H1 (cell line): ENCODE results near the gene SAFB. TPM values are rescaled to one million over a fixed set of nuclear protein-coding genes. Genes with fewer than 3 reads are reported as not detected.

Source experiments
- CTCF ChIA-PET: fragments of 300-600 bp; sonication (Branson Sonifier 250); formaldehyde crosslinking; loops from one replicate; lab custom pipeline; 2021; ENCODE audit not compliant: partially characterized antibody; lab: Charles Lee
- POLR2A ChIA-PET: fragments of 300-600 bp; sonication (Branson Sonifier 250); formaldehyde crosslinking; loops from one replicate; lab custom pipeline; 2021; ENCODE audit warnings: inconsistent platforms; ENCODE audit not compliant: partially characterized antibody; lab: Charles Lee
- DNase-seq, 2 experiments: peaks; one replicate each; pipeline versions ENCODE4 v3.0.0 to v3.0.0-alpha.2; 2010 to 2022; ENCODE audit warnings: low spot score in 2 of 2, low read depth in 1 of 2, mixed read lengths in 1 of 2
- FAIRE-seq: peaks from 2 replicates; lab custom pipeline; 2011; peaks lifted over from hg19 to GRCh38; lab: Jason Lieb, UNC
- H2AFZ ChIP-seq: 2 replicates; pipeline ENCODE4 v1.8.1; 2012; ENCODE audit warnings: low read length, inconsistent platforms
- H2AK5ac ChIP-seq: 2 replicates; pipeline ENCODE4 v1.6.1; 2013; ENCODE audit warnings: low read depth, low read length
- H2BK120ac ChIP-seq: replicated peaks from 2 replicates; pipeline ENCODE3; 2013; ENCODE audit warnings: low read depth, low read length, inconsistent platforms
- H2BK12ac ChIP-seq: 2 replicates; pipeline ENCODE4 v1.6.1; 2013; ENCODE audit warnings: low read depth, low read length
- H2BK15ac ChIP-seq: 2 replicates; pipeline ENCODE4 v1.6.1; 2013; ENCODE audit warnings: low read length
- H2BK20ac ChIP-seq: 2 replicates; pipeline ENCODE4 v1.6.1; 2013; ENCODE audit warnings: low read length
- H2BK5ac ChIP-seq: 2 replicates; pipeline ENCODE4 v1.6.1; 2013; ENCODE audit warnings: low read depth, low read length
- H3K14ac ChIP-seq: 2 replicates; pipeline ENCODE4 v1.6.1; 2013; ENCODE audit warnings: inconsistent platforms; ENCODE audit not compliant: insufficient read length
- H3K18ac ChIP-seq: 2 replicates; pipeline ENCODE4 v1.6.1; 2013; ENCODE audit warnings: low read length; ENCODE audit errors: extremely low read depth
- H3K23ac ChIP-seq: 2 replicates; pipeline ENCODE4 v1.6.1; 2013; ENCODE audit warnings: inconsistent platforms; ENCODE audit not compliant: insufficient read length
- H3K23me2 ChIP-seq: 2 replicates; pipeline ENCODE4 v1.6.1; 2013; ENCODE audit warnings: low read depth, low read length
- H3K27ac ChIP-seq: 2 replicates; pipeline ENCODE4 v1.6.1; 2011; ENCODE audit warnings: low read depth, low read length, inconsistent platforms
- H3K27me3 ChIP-seq, 4 experiments: replicated peaks in 1 of 4; 1 replicate in 1 of 4; 2 replicates in 3 of 4; pipeline versions ENCODE4 v1.6.1 to v1.8.1; 2011 to 2013; ENCODE audit warnings: low read length in 3 of 4, mild to moderate bottlenecking in 3 of 4, inconsistent platforms in 2 of 4, mixed read lengths in 2 of 4, moderate library complexity in 1 of 4; ENCODE audit not compliant: control insufficient read depth in 3 of 4, insufficient read depth in 3 of 4; ENCODE audit errors: extremely low read depth in 1 of 4
- H3K36me3 ChIP-seq, 4 experiments: 2 replicates each; pipeline versions ENCODE4 v1.6.1 to v1.8.1; 2011 to 2013; ENCODE audit warnings: mild to moderate bottlenecking in 4 of 4, low read length in 3 of 4, moderate library complexity in 2 of 4, control low read depth in 1 of 4, inconsistent platforms in 1 of 4; ENCODE audit not compliant: insufficient read depth in 4 of 4, control insufficient read depth in 2 of 4
- H3K4ac ChIP-seq: replicated peaks from 2 replicates; pipeline ENCODE3; 2013; ENCODE audit warnings: low read length, low read depth, mixed read lengths, inconsistent platforms; ENCODE audit not compliant: insufficient read length
- H3K4me1 ChIP-seq, 4 experiments: replicated peaks in 1 of 4; 1 replicate in 1 of 4; 2 replicates in 3 of 4; pipeline versions ENCODE4 v1.6.1 to v1.8.1; 2011 to 2013; ENCODE audit warnings: low read length in 3 of 4, inconsistent platforms in 2 of 4, mixed read lengths in 1 of 4; ENCODE audit not compliant: insufficient read depth in 4 of 4, control insufficient read depth in 3 of 4
- H3K4me2 ChIP-seq, 2 experiments: 2 replicates each; pipeline versions ENCODE4 v1.6.1 to v1.8.1; 2011 to 2013; ENCODE audit warnings: low read depth in 2 of 2, low read length in 2 of 2, control low read depth in 1 of 2, inconsistent platforms in 1 of 2, mild to moderate bottlenecking in 1 of 2; ENCODE audit not compliant: insufficient read depth in 1 of 2
- H3K4me3 ChIP-seq, 4 experiments: fragments of 200-600, 300-600 bp in 1 of 4; sonication (generic), shearing (Covaris generic), sonication (Bioruptor Twin) in 1 of 4; 2 replicates each; pipeline versions ENCODE4 v1.5.1 to v1.8.1; 2011 to 2016; ENCODE audit warnings: low read length in 4 of 4, low read depth in 3 of 4, control low read depth in 2 of 4, inconsistent platforms in 2 of 4, mild to moderate bottlenecking in 2 of 4, mixed read lengths in 1 of 4, moderate library complexity in 1 of 4; ENCODE audit not compliant: insufficient read depth in 2 of 4; ENCODE audit errors: extremely low read depth in 1 of 4
- H3K56ac ChIP-seq: replicated peaks from 2 replicates; pipeline ENCODE3; 2013; ENCODE audit warnings: low read depth, mild to moderate bottlenecking, mixed read lengths, low read length, inconsistent platforms; ENCODE audit not compliant: insufficient read length
- H3K79me1 ChIP-seq: 2 replicates; pipeline ENCODE4 v1.6.1; 2013; ENCODE audit warnings: low read depth, low read length, control low read depth
- H3K79me2 ChIP-seq, 2 experiments: 2 replicates each; pipeline versions ENCODE4 v1.6.1 to v1.8.1; 2012 to 2013; ENCODE audit warnings: low read length in 2 of 2, mild to moderate bottlenecking in 2 of 2, inconsistent platforms in 1 of 2; ENCODE audit not compliant: insufficient read depth in 2 of 2, control insufficient read depth in 1 of 2
- H3K9ac ChIP-seq, 4 experiments: replicated peaks in 1 of 4; 1 replicate in 1 of 4; 2 replicates in 3 of 4; pipeline versions ENCODE4 v1.6.1 to v1.8.1; 2011 to 2013; ENCODE audit warnings: low read depth in 3 of 4, low read length in 3 of 4, control low read depth in 2 of 4, mild to moderate bottlenecking in 2 of 4, moderate library complexity in 2 of 4, inconsistent platforms in 1 of 4; ENCODE audit errors: extremely low read depth in 1 of 4
- H3K9me3 ChIP-seq, 2 experiments: 2 replicates each; pipeline versions ENCODE4 v1.6.1 to v1.8.1; 2012 to 2013; ENCODE audit warnings: mild to moderate bottlenecking in 2 of 2, moderate library complexity in 2 of 2, control low read depth in 1 of 2, inconsistent platforms in 1 of 2, low read depth in 1 of 2, low read length in 1 of 2, mixed read lengths in 1 of 2; ENCODE audit not compliant: insufficient read depth in 2 of 2
- H4K20me1 ChIP-seq, 2 experiments: replicated peaks in 1 of 2; 2 replicates each; pipeline versions ENCODE3 to v1.8.1; 2011 to 2013; ENCODE audit warnings: inconsistent platforms in 2 of 2, low read length in 2 of 2, mild to moderate bottlenecking in 1 of 2; ENCODE audit not compliant: insufficient read depth in 2 of 2, control insufficient read depth in 1 of 2
- H4K5ac ChIP-seq: 2 replicates; pipeline ENCODE4 v1.6.1; 2013; ENCODE audit warnings: low read length, low read depth, mixed read lengths, inconsistent platforms; ENCODE audit not compliant: insufficient read length
- H4K8ac ChIP-seq: 2 replicates; pipeline ENCODE4 v1.8.0; 2013; ENCODE audit warnings: mild to moderate bottlenecking, moderate library complexity, low read length, inconsistent platforms; ENCODE audit not compliant: insufficient read depth; ENCODE audit errors: extremely low read depth
- H4K91ac ChIP-seq: replicated peaks from 2 replicates; pipeline ENCODE3; 2013; ENCODE audit warnings: low read length, mixed read lengths, inconsistent platforms; ENCODE audit not compliant: insufficient read length
- CHD2 ChIP-seq: IDR thresholded peaks from 2 replicates; pipeline ENCODE4 v1.6.1; 2012; ENCODE audit warnings: low read length, improper control_type of control experiment
- CREB1 ChIP-seq: IDR thresholded peaks from 2 replicates; pipeline ENCODE4 v1.6.1; 2012; ENCODE audit warnings: inconsistent platforms
- GTF2F1 ChIP-seq: IDR thresholded peaks from 2 replicates; pipeline ENCODE4 v1.6.1; 2012; ENCODE audit warnings: low read depth, low read length, improper control_type of control experiment, borderline replicate concordance
- KDM4A ChIP-seq: IDR thresholded peaks from one replicate; pipeline ENCODE4 v1.7.1; 2012; ENCODE audit warnings: low read depth, mild to moderate bottlenecking, moderate library complexity, low read length, inconsistent platforms; ENCODE audit not compliant: severe bottlenecking
- NRF1 ChIP-seq: IDR thresholded peaks from 2 replicates; pipeline ENCODE4 v1.6.1; 2011; ENCODE audit warnings: mild to moderate bottlenecking, low read depth, low read length, improper control_type of control experiment
- POU5F1 ChIP-seq: IDR thresholded peaks from 2 replicates; pipeline ENCODE4 v1.6.1; 2011; ENCODE audit warnings: low read depth, mild to moderate bottlenecking, low read length, moderate library complexity
- RAD21 ChIP-seq, 2 experiments: IDR thresholded peaks in 1 of 2; conservative IDR thresholded peaks in 1 of 2; 2 replicates each; pipeline ENCODE4 v1.6.1; 2011; ENCODE audit warnings: low read depth in 2 of 2, low read length in 2 of 2, improper control_type of control experiment in 1 of 2, inconsistent platforms in 1 of 2, mild to moderate bottlenecking in 1 of 2, moderate library complexity in 1 of 2
- SIN3A ChIP-seq, 2 experiments: IDR thresholded peaks in 1 of 2; conservative IDR thresholded peaks in 1 of 2; 2 replicates each; pipeline ENCODE4 v1.6.1; 2011 to 2012; ENCODE audit warnings: low read length in 2 of 2, improper control_type of control experiment in 1 of 2, low read depth in 1 of 2, mild to moderate bottlenecking in 1 of 2
- WGBS, 2 experiments: shearing (Covaris generic) in 1 of 2; methylation state at CpG; one replicate each; pipeline versions ENCODE4 v1.1.6 to v1.1.7; 2013 to 2015; ENCODE audit warnings: low lambda C conversion rate in 2 of 2, mixed read lengths in 2 of 2, inconsistent platforms in 1 of 2, low coverage in 1 of 2, missing lambda C conversion rate in 1 of 2; ENCODE audit not compliant: insufficient replicate concordance in 2 of 2, insufficient coverage in 1 of 2, insufficient read length in 1 of 2; ENCODE audit errors: extremely low coverage in 1 of 2, missing lambda C conversion rate in 1 of 2; 5-methylcytosine and 5-hydroxymethylcytosine counted together
- polyA plus RNA-seq, 7 experiments: library from polyadenylated mRNA; depleted of rRNA in 3 of 7; stranded (reverse) in 5 of 7; unstranded in 2 of 7; fragments of >200 nt in 5 of 7; fragments of 200-250 nt in 2 of 7; gene quantifications; 1 replicate in 5 of 7; 2 replicates in 1 of 7; 4 replicates in 1 of 7; pipeline versions ENCODE4 v1.2.1 to v1.2.3, GENCODE V29; 2011 to 2013; ENCODE audit warnings: missing spikeins in 2 of 7, mixed read lengths in 2 of 7
- total RNA-seq: library from RNA; stranded (reverse); fragmentation: NEBNext Ultra II Directional; extraction: Animal tissue kit (Norgen Biotek cat#: 25700); gene quantifications from 2 replicates; pipeline ENCODE4 v1.2.1, GENCODE V29; 2021
- TF ChIP-seq, protein P1 (sequence below): IDR thresholded peaks from 2 replicates; pipeline ENCODE4 v1.6.1; 2012; ENCODE audit warnings: inconsistent platforms

SAFB gene
- total and polyA plus RNA-seq, 2 of the 8 experiments (the other 6 are each of a cell fraction or from before 2014, with no cell fraction given), result 27.0 to 110 TPM

DNA sequence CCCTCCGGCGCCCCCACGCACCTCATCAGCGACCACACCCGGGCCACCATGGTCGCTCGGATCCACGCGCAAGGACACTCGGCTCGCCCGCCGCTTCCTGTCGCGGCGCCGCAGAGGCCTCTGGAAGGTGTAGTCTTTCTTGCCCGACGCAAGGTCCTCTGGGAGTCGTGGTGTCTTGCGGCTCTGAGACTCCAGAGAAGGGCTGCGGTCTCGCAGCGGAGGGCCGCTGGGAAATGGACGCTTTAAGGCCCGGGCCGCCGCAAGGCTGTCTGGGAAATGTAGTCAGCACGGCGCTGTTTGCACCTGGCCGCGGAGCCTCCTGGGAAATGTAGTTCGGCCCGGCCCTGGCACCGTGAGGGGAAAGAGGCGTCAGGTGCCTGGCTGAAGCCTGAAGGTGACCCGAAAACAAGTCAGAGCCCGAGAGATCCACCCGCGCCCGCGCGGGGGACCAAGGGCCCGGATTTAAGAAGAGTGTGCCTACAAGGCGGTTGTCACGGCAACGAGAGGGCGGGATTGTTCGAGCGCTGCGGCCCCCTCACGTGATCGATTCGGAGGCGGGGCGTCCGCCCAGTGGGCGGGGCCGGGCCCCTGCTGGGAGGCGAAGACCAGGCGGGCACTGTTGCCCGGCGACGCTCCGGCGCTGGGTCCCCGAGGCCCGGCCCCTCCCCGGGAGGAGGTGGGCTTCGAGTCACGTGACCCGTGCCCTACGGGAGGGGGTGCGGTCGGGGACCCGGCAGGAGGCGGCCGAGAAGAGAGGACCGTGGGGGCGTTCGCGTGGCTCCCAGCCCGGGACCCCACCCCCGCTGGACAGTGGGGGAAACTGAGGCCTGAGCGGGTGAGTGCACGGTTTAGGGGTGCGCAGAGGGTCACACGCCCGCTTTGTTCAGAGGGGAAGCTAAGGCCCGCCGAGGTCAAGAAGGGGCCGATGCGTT lies 57.8 kb downstream of the SAFB start, which contains the start of the genes HSD11B1L and MICOS13:
HSD11B1L (plus strand) TSS at position 591 of the 932 bp plus-strand sequence. CDS start 3,806 bp downstream, outside the sequence.
MICOS13 (minus strand) TSS at position 80 of the 932 bp plus-strand sequence; CDS start at position 50, 30 bp downstream.
- peak within 1 kb of the TSS; percentile 92; the same call in 1 of the 2 replicates for H2AFZ ChIP-seq
- H2BK120ac ChIP-seq, result peak within 1 kb of the TSS; percentile 22
- no peaks in the 10 kb centered on the region for H3K27me3 ChIP-seq
- H3K27ac ChIP-seq, result peak within 1 kb of the TSS; percentile 88
- peaks cover 15% of the 10 kb centered on the region; the same call in 1 of the 2 replicates for H3K23me2 ChIP-seq
- no peak within 1 kb of the TSS for H3K23ac ChIP-seq
- H3K56ac ChIP-seq, result peak within 1 kb of the TSS; percentile 80
- H3K9ac ChIP-seq, result peak within 1 kb of the TSS; percentile 59 to 67 (median 64); a peak in 6 of 7 replicates
- peak within 1 kb of the TSS; percentile 92 for H4K8ac ChIP-seq
- ChIA-PET CTCF (no interaction called here), POLR2A (interaction anchor here (0.5 to 1.7 kb wide), 4 partner anchors 9 to 33 kb away, joined by 3 to 8 read pairs (median 6); partner anchors contain the start of gene RPL36)
- H3K36me3 ChIP-seq, result 0 out of 8 replicates have a peak, but pooled peaks cover 0 to 2% (median 0%) of the 10 kb centered on the region in 4 experiments
- H2BK5ac ChIP-seq, result peak within 1 kb of the TSS; percentile 81; the same call in 1 of the 2 replicates
- no peak within 1 kb of the TSS for H3K14ac ChIP-seq
- H3K18ac ChIP-seq, result peak within 1 kb of the TSS; percentile 93
- no peak within 1 kb of the TSS for H2BK15ac ChIP-seq
- peaks cover 0 to 14% (median 0%) of the 10 kb centered on the region in 4 experiments; a peak in 5 of 7 replicates for H3K4me1 ChIP-seq
- H2BK20ac ChIP-seq, result no peak within 1 kb of the TSS
- peaks cover 0 to 10% of the 10 kb centered on the region in 2 experiments for H4K20me1 ChIP-seq
- peaks cover 3% of the 10 kb centered on the region; the same call in 1 of the 2 replicates for H3K79me1 ChIP-seq
- no peaks in the 10 kb centered on the region for H3K79me2 ChIP-seq
- H3K4ac ChIP-seq, result peak within 1 kb of the TSS; percentile 94
- peak within 1 kb of the TSS; percentile 58 to 83 (median 76) for H3K4me3 ChIP-seq
- H3K9me3 ChIP-seq, result no peaks in the 10 kb centered on the region
- FAIRE-seq (peak; percentile 91), DNase-seq (peak; percentile 97 to 100)
- peak within 1 kb of the TSS; percentile 89 to 97 for H3K4me2 ChIP-seq
- H2AK5ac ChIP-seq, result 0 out of 2 replicates have a peak within 1 kb of the TSS, but pooled peaks have one; percentile 90
- H2BK12ac ChIP-seq, result peak within 1 kb of the TSS; percentile 80; the same call in 1 of the 2 replicates
- no peak within 1 kb of the TSS for H4K91ac ChIP-seq
- peak within 1 kb of the TSS; percentile 76 for H4K5ac ChIP-seq
- WGBS, 2 experiments, result 3% methylated on average over 68 of the region's 94 CpGs; no CpG with 5 or more reads in 1 of the 2 experiments
- TF ChIP-seq CHD2 (peak; percentile 21; the same call in 1 of the 2 replicates), CREB1 (peak; percentile 88), KDM4A (peak; percentile 92), SIN3A (conservative IDR thresholded peaks at IDR 0.05 in 1 of 2, IDR thresholded peaks at IDR 0.05 in 1 of 2; ENCODE audit: low read depth in 1 of 2, low read length in 2 of 2) (peak in 1 of 2 experiments; percentile 35; a peak in 1 of 4 replicates), GTF2F1 (no peak; the same call in 1 of the 2 replicates), POU5F1 (no peak), RAD21 (IDR thresholded peaks at IDR 0.05 in 1 of 2, conservative IDR thresholded peaks at IDR 0.05 in 1 of 2; ENCODE audit: low read depth in 2 of 2, low read length in 2 of 2) (no peak), NRF1 (0 out of 2 replicates have a peak, but pooled peaks have one; percentile 7)
- TF ChIP-seq, protein P1, sequence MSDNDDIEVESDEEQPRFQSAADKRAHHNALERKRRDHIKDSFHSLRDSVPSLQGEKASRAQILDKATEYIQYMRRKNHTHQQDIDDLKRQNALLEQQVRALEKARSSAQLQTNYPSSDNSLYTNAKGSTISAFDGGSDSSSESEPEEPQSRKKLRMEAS, result 0 out of 2 replicates have a peak, but pooled peaks have one; percentile 1
